DMS153 (cell line): ENCODE measurements around the gene SLC18A3.

ENCODE experiments used
- DNase-seq: peaks from one replicate; lab custom pipeline; 2025; lab: John Stamatoyannopoulos, UW

SLC18A3 gene

DNA sequence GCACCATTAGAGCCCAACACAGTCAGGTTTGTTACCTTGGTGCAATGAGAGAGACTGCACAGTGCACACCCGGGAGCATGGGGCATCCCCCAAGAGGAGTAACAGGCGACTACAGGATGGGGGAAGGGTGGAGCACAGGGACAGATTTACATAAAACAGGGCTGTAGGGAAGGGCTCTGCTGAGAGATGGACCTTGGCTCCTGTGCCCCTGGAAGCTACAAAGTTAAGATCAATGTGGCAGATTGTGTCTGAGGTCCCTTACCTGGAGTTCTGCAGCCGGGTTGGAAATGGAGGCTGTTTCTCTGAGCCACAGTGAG is 13.7 kb upstream of the SLC18A3 start:
- DNase-seq: no peak

DNA sequence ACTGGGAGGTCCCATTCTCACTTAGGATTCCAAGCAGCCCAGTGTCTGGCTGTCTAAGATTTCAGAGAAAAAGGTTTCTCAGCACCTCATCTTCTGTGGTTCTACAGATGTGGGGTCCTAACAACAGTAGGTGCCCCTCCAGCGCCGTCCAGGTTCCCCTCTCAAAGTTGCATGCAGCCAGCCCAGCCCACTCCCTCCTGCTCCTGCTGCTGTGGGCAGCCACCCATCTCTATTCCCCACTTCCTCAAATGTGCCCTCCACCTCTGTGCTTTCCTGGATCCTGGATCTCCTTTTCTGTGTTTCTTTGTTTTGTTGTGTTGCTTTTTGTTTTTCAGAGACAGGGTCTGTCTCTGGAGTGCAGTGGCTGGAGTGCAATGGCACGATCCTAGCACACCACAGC is 13.3 kb upstream of the SLC18A3 start:
- no peak for DNase-seq

DNA sequence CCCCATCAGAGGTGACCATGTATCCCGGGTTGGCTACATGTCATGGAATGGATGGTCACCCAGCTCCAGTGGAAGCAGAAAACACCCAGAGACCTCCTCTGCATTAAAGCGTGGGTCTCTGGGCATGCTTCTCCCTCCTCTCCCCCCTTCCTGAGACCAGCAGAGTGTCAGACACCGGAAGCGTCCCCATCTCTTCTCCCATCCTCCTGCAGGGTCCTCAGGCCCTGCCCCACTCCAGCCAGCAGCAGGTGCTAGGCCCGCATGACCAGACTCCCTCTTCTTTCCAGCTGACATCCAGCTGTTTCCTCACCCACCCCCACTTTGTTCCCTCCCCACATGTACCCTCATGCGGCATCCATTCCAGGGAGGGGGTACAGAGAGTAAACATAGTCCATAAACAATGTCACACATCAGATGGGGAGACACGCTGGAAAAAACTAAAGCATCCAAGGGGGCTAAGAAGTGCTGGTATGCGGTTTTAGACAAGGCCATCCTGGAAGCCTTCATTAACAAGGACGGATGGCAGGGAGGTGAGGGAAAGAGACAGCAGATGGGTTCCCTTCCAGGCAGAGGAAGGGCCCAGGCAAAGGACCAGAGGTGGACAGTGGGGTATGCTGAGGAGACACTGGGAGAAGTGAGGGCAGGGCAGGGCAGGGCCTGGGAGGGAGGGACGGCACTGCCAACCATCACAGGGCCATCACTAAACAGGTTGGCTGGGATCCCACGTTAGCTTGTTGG is 12.5 kb upstream of the SLC18A3 start:
- no peak for DNase-seq

DNA sequence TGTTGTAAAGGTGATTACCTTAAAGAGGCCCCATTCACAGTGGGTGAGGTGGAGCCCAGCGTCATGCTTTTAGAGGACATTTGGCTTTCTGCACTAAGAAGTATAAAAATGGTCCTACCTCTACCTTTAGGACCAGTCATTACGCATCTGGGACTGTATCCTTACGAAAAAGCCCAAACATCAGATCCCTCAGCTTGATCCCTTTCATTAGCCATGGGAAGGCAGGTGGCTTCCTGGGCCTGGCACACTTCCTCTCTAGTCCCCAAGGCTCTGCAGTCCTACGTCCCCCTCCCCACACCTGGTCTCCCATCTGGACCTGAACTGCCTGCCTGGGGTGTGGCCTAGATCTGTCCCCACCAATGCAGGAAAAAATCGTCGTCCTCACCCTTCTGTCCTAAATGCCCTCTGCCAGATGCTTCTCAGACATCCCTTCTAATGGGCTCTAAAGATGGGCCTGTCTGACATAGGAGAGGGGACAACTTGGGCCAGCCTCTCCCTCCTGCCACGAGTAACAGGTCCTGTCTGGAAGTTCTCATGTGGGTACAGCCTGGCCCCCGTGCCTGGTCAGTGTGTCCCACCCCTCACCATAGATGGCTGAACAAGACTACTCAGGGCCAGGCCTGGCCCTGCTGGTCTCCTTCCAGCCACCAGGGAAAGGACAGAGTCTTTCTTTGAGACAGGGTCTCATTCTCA is 11.8 kb upstream of the SLC18A3 start:
- DNase-seq: no peak

DNA sequence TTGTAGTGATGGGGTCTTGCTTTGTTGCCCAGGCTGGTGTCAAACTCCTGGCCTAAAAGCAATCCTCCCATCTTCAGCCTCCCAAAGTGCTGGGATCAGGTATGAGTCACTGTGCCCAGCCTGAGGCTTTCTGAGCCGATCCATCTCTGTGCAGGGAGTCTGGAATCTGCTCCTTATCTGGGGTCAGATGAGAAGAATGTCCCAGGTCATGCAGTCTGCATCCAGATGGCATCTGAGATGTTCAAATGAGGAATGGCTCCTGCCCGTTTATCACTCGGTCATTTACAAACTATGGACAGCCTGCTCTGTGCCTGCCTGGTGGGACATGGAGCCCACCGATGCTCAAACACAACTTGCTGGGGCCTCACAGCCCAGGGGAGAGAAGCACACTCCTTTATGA is 11.1 kb upstream of the SLC18A3 start:
- DNase-seq: no peak

GRCh38 chr10:49599546-49599945 is 10.6 kb upstream of the SLC18A3 start:
- DNase-seq: no peak

DNA sequence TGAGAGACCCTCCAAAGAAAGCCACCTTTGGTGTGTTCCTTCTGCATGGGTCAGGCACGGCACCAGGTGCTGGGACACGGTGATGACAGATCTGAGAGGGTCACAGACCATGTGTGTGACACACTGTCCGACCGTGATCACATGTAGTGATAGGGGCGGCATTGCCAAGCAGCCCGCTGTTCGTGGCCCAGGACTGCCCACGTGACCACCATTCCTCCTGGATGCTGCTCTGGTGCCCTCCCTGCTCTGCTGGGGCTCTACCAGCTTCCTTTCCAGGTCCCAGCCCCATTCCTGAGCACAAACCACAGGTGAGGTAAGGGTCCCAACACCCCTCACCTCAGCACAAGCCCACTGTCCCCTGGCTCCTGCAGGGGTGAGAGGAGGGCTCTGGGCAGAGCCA is 10.1 kb upstream of the SLC18A3 start:
- DNase-seq: no peak

DNA sequence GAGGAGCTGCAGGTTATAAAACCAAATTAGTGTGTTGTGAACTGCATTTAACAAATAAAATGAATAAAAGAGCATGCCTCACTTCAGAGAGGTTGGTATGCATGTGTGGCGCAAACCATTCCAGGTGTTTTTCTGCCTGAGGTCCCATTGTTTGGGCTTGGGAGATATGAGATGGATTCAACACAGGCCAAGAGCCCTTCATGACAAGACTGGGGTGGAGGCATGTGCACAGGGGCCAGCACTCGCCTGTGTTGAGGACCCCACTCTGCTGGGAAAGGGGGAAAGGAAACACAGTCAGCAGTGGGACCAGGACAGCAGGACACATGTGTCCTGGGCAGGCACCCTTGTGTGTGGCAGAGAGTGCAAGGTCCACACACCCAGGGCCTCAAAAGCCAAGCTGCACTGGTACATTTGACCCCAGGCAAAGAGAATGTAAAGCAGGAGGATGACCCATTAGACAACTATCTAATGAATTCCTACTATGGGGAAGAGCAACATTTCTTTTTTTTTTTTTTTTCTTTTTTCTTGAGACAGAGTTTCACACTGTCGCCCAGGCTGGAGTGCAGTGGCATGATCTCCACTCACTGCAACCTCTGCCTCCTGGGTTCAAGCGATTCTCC is 9.2 kb upstream of the SLC18A3 start:
- DNase-seq: no peak

DNA sequence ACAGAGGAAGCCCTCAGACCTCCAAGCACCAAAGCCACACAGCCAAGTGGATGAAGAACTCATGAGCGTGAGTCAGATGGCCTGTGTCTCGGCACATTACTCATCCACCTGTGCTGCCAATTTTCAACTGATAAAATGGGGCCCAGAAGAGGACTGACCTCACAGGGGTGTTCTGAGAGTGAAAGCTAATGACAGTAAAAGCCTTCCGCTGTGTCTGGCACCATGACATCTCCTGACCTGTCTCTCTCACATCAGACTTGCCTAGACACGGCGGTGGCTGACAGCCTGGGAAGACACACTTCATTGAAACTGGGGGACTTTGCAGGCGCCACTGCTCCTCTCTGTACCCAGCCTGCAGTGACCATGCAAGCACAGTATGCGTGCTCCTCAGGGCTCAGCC is 8.3 kb upstream of the SLC18A3 start:
- no peak for DNase-seq

GRCh38 chr10:49602380-49603023 is 7.6 kb upstream of the SLC18A3 start:
- DNase-seq: no peak

DNA sequence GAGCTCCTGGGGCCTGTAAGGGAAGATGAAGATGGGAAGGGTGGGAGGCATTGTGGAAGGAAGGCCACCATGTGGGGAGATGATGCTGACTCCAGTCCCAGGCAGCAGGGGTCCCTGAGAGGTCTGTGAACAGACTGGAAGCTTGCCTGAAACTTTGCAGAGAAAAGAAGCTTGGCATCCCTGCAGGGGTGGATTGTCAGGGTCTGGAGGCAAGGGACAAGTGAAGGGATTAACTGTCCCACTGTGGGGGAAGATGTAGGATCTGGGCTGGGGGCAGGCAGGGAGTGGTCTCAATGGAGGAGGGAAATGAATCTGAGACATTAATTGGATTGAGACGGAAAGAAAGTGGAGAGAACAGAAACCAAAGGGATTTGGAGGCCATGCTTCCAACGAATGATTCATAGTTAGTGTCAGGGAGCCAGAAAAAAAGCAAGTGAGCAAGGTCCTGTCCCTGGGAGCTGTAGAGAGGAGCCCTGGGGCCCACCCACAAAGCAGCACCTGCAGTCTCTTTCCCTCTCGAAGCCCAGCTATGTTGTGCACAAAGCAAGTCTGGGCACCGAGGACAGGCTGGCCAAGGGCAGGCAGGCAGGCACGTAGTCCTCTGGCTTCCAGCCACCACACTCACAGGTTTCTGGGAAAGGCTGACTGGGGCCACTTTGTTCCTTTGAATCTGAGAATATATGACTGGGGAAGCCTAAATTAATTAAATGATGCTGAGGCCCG is 4.7 kb upstream of the SLC18A3 start:
- peak; percentile 66 for DNase-seq

GRCh38 chr10:49605939-49606509 is 4.1 kb upstream of the SLC18A3 start:
- peak; percentile 63 for DNase-seq

DNA sequence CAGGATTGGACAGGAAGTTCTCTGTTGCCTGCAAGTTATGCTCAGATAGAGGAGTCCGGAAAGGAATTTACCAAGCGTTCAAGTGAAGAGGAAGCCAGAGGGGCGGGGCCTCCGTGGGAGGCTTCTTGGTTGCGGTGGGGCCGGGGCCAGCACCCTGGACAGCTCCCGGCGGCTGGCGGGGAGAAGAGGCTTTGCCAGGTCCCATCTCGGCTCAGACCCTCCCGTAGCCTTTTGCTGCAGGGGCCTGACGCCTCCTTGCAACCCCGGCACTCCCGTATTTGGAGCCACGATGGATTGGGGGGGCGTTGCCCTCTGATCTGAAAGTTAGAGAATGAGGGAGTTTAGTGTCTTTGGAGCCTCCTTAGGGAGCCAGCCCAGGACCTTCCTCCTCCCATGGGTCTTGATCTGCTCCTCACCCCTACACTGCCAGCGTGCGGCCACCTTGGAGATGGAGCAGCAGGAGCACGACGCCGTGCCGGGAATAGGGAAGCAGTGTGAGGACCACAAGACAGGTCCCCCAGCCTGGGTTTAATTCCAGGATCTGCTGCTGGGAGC is 3.1 kb upstream of the SLC18A3 start:
- DNase-seq: no peak

GRCh38 chr10:49608166-49609005 is 1.7 kb upstream of the SLC18A3 start:
- DNase-seq: no peak

GRCh38 chr10:49609006-49609282 is 1.2 kb upstream of the SLC18A3 start:
- DNase-seq: no peak

DNA sequence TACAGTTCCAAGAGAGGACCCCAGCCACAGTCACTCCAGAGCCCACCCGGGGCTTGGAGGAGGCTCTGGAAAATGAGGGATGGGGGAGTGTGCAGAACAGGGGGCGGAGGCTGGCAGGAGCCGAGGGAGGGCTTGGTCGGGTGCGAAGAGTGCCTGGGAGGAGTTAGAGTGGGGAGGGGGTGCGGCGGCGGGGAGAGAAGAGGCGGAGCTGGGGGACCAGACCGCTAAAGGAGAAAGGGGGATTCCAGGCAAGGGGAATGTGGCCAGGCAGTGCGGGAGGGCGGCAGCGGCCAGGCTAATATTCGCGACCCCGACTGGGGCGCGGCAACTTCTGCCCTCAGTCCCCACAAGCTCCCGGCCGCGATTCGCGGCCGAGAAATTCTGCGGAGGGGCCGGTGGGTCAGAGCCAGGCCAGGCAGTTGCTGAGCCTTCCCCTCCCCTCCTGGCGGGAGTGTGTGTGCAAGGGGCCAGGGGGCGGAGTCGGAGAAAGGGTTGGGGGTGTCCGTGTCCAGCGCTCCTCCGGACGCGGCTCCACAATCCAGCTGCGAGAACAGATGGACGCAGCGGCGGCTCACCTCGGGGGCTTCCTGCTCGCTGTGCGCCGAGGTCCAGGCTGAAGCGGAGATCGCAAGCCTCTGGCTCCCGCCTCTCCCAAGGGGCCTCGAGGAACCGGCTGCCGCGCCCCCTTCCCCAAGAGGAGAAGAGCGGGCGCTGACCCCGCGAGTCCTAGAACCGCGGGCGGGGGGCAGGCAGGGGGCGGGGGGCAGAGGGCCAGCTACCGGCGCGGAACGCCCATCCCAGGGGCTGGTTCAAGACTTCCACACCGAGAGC is 612 bp upstream of the SLC18A3 start:
- no peak for DNase-seq

DNA sequence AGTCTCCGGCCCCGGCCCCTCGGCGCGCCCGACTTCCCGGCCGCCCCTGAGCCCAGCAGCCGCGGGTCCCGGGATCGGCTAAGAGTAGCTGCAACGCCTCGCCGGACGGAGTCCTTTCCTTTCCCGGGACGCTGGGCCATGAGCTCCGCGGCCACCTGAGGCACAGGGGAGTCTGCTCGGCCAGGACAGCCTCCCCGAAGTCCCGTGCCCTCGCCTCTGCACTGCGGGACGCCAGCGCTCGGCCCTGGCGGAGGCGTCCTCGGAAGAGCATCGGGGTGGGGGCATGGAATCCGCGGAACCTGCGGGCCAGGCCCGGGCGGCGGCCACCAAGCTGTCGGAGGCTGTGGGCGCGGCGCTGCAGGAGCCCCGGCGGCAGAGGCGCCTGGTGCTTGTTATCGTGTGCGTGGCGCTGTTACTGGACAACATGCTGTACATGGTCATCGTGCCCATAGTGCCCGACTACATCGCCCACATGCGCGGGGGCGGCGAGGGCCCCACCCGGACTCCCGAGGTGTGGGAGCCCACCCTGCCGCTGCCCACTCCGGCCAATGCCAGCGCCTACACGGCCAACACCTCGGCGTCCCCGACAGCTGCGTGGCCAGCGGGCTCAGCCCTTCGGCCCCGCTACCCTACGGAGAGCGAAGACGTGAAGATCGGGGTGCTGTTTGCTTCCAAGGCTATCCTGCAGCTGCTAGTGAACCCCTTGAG is 502 bp downstream of the SLC18A3 start:
- DNase-seq: no peak

- no peak for DNase-seq
These were observed 1.2 kb downstream of the SLC18A3 start for GRCh38 chr10:49611166-49611815.
